ES-I3 (cell line): ENCODE results near the gene BTBD16.

Experiments
- H3K36me3 ChIP-seq: 2 replicates; pipeline ENCODE4 v1.6.1; 2013; ENCODE audit warnings: mild to moderate bottlenecking, low read length, control low read depth, moderate library complexity; ENCODE audit not compliant: insufficient read depth
- H3K4me1 ChIP-seq: 2 replicates; pipeline ENCODE4 v1.6.1; 2013; ENCODE audit warnings: mild to moderate bottlenecking, control low read depth, low read length; ENCODE audit not compliant: insufficient read depth
- H3K9ac ChIP-seq: 2 replicates; pipeline ENCODE4 v1.6.1; 2013; ENCODE audit warnings: low read depth, mild to moderate bottlenecking, low read length, moderate library complexity
- H3K9me3 ChIP-seq: 2 replicates; pipeline ENCODE4 v1.6.1; 2013; ENCODE audit warnings: mild to moderate bottlenecking, low read length, moderate library complexity; ENCODE audit not compliant: control insufficient read depth, insufficient read depth

The BTBD16 gene

GRCh38 chr10:122254831-122255230, 16.3 kb upstream of the BTBD16 start:
- no peak overlapping the region for H3K9ac ChIP-seq
- H3K36me3 ChIP-seq: peaks cover 3% of the 10 kb centered on the region; the same call in 1 of the 2 replicates
- no peaks in the 10 kb centered on the region for H3K9me3 ChIP-seq
- H3K4me1 ChIP-seq: peaks cover 13% of the 10 kb centered on the region; the same call in 1 of the 2 replicates

DNA sequence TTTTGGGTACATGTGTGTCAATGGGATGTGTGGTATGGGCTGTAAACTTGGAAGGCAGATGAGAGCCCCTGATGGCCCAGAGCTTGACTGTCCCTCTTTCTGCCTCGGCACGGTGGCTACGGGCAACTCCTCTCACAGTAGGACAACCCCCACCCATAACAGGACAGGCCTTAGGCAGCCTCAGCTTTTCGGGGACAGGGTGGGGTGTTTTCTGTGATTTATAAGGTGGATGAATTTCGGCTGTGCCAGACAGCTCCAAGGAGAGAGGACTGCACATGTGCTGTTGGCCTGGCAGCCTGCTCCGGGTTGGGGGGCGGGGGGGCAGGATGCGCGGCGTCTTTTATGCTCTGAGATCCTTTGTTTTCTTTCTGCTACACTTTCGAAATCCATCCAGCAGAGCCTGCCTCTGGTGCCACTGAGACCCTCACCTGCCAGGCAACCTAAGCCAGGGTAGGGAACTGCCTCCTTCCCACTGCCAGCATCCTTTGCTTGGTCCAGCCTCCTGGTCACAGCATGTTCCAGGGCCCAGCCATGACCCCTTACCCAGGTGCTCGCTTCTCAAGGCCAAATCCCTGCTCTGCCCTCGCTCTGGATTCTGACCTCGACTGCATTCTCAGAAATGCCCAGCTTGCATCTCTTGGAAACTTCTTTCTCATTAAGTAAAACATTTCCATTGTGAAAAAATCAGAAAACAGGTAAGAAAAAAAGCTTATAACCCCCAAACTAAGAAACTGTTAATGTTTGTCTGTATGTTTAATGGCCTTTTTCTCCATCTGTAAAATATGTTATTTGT, 15.4 kb upstream of the BTBD16 start:
- peaks cover 13% of the 10 kb centered on the region; the same call in 1 of the 2 replicates for H3K4me1 ChIP-seq
- H3K9me3 ChIP-seq: no peaks in the 10 kb centered on the region
- H3K36me3 ChIP-seq: peaks cover 5% of the 10 kb centered on the region; the same call in 1 of the 2 replicates
- H3K9ac ChIP-seq: no peak overlapping the region

GRCh38 chr10:122257041-122257440, 14.1 kb upstream of the BTBD16 start:
- Histone ChIP-seq H3K36me3 (peaks cover 5% of the 10 kb centered on the region; the same call in 1 of the 2 replicates), H3K9me3 (no peaks in the 10 kb centered on the region), H3K9ac (no peak overlapping the region), H3K4me1 (peaks cover 13% of the 10 kb centered on the region; the same call in 1 of the 2 replicates)

DNA sequence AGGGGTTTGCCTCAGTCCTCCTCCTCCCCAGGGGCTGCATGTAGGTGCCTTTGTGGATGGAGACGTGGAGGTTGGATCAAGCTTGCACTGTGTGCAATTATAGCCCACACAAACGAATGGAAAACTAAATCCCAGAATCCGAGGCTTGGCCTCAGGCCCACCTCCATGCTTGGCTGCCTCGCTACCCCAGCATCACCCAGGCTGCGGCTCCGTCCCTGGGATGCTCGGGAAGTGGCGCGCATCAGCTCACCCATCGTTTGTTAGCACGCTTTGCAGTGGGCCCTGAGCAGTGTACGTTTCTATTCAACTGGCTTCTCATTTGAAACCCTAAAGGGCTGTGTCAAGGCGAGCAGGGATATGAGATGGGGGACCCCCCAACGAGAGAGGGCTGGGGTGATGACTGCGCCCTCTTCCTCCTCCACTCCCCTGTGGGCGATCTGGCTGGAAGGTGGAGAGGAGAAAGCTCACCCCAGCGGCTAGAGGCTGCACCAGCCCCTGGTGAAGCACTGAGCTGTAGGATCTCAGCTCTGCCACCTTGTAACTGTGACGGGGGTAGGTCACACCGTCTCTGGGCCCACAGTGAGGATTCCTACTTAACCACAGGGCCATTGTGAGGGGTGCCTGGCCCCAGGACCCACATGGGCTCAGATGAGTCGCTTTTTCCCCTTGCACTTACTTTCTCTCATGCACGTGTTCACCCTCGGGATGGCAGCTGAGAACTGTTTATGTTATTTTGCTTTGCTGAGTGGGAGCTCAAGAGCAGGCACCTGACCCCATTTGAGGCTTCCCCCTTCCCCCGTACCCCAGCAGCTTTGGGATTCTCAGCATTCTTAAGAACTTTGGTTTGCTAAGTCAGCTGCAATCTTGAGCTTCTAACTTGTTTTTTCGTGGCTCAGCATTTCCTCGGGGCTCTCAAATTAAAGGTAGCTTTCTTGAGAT, 12.7 kb upstream of the BTBD16 start:
- Histone ChIP-seq H3K9ac (no peak overlapping the region), H3K9me3 (no peaks in the 10 kb centered on the region), H3K4me1 (peaks cover 13% of the 10 kb centered on the region; the same call in 1 of the 2 replicates), H3K36me3 (peaks cover 5% of the 10 kb centered on the region; the same call in 1 of the 2 replicates)

- Histone ChIP-seq H3K4me1 (peaks cover 13% of the 10 kb centered on the region; the same call in 1 of the 2 replicates), H3K9me3 (no peaks in the 10 kb centered on the region), H3K9ac (no peak overlapping the region), H3K36me3 (peaks cover 5% of the 10 kb centered on the region; the same call in 1 of the 2 replicates)
These were observed 12.0 kb upstream of the BTBD16 start for GRCh38 chr10:122259075-122259466.

DNA sequence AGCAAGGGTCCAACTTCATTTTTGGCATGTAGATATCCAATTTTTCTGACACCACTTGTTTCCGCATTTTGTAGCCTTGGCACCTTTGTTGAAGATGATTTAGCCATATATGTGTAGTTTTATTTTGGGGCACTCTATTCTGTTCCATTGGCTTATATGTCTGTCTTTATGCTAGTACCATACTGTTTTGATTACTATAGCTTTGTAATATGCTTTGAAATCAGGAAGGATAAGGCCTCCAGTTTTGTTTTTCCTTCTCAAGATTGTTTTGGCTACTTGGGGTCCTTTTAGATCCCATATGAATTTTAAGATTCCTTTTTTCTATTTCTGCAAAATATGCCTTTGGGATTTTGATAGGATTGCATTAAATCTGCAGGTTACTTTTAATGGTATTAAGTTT, 9.5 kb upstream of the BTBD16 start:
- Histone ChIP-seq H3K9me3 (no peaks in the 10 kb centered on the region), H3K9ac (no peak overlapping the region), H3K36me3 (peaks cover 2% of the 10 kb centered on the region; the same call in 1 of the 2 replicates), H3K4me1 (peaks cover 13% of the 10 kb centered on the region; the same call in 1 of the 2 replicates)

- no peaks in the 10 kb centered on the region for H3K9me3 ChIP-seq
- H3K36me3 ChIP-seq: peaks cover 2% of the 10 kb centered on the region; the same call in 1 of the 2 replicates
- peaks cover 3% of the 10 kb centered on the region; the same call in 1 of the 2 replicates for H3K4me1 ChIP-seq
- H3K9ac ChIP-seq: no peak overlapping the region
These were observed 7.1 kb upstream of the BTBD16 start for GRCh38 chr10:122263971-122264370.

DNA sequence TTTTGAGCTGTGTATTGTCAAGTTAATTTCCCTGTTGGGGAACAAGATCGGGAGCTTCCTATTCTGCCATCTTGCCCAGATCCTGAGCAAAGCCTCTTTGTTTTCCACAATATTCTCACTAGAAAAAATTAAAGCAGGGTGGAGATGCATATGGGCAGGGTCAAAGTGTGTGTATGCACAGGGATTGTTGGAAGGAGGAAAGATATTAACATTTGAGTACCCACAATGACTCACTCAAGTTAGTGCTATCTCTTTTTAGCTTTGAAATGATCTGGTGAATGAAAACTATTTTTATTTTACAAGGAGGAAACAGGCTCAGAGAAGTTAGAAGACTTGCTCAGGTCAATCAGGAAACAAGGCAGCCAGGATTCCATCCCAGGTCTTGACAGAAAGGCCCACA, 6.7 kb upstream of the BTBD16 start:
- no peaks in the 10 kb centered on the region for H3K9me3 ChIP-seq
- peaks cover 2% of the 10 kb centered on the region; the same call in 1 of the 2 replicates for H3K36me3 ChIP-seq
- no peaks in the 10 kb centered on the region for H3K4me1 ChIP-seq
- H3K9ac ChIP-seq: no peak overlapping the region

GRCh38 chr10:122264931-122265330, 6.2 kb upstream of the BTBD16 start:
- H3K9me3 ChIP-seq: no peaks in the 10 kb centered on the region
- H3K4me1 ChIP-seq: no peaks in the 10 kb centered on the region
- H3K36me3 ChIP-seq: peaks cover 2% of the 10 kb centered on the region; the same call in 1 of the 2 replicates
- no peak overlapping the region for H3K9ac ChIP-seq

GRCh38 chr10:122265896-122266295, 5.2 kb upstream of the BTBD16 start:
- Histone ChIP-seq H3K9me3 (no peaks in the 10 kb centered on the region), H3K9ac (no peak overlapping the region), H3K4me1 (no peaks in the 10 kb centered on the region), H3K36me3 (no peaks in the 10 kb centered on the region)

DNA sequence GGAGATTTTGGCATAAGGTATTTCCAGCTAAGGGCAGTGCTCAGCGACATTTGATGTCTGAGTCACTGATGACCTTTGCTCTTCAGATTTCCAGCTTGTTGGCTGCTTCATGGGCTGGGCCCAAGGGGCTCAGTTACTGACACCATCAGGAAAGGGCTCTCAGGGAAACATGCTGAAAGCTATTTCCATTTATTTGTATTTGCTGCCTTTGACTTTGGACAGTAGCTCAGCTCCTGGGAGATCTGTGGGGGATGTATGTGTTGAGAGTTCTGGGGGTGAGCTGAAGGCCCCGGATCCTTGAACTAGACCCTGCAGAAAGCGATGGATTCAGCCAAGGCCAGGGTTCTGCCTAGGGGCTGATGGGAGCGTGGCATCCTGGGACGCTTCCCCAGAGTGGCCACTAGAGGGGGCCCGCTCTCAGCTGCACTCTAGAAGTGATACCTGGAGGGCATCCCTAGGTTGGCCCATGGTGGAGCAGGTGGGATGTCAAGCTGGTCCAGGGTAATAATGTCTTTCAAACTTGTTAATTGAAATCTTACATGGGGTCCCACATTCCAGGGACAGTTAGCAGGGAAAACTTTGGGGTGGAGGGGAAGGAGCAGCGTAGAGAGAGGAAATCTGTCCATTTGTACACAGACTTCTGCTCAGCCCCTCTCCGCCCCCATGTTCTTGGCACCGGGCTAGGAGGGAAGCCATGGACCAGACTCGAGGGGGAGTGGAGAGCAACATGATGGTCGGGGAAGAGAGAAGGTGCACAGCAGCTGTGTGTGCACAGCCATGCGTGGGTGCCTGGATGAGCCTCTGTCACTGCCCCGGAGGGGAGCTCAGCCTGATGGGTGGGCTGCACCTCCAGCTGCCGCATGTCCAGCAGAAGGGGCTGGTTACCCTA, 3.0 kb upstream of the BTBD16 start:
- H3K9me3 ChIP-seq: no peaks in the 10 kb centered on the region
- H3K4me1 ChIP-seq: no peaks in the 10 kb centered on the region
- no peaks in the 10 kb centered on the region for H3K36me3 ChIP-seq
- H3K9ac ChIP-seq: no peak overlapping the region

- Histone ChIP-seq H3K36me3 (no peaks in the 10 kb centered on the region), H3K9ac (no peak overlapping the region), H3K9me3 (no peaks in the 10 kb centered on the region), H3K4me1 (no peaks in the 10 kb centered on the region)
These were observed 1.9 kb upstream of the BTBD16 start for GRCh38 chr10:122269059-122269687.

GRCh38 chr10:122273966-122274545, 3.0 kb downstream of the BTBD16 start:
- H3K9ac ChIP-seq: no peak overlapping the region

More at GRCh38 chr10:122273966-122274545, 3.0 kb downstream of the BTBD16 start:
- Histone ChIP-seq H3K4me1 (no peaks in the 10 kb centered on the region), H3K36me3 (no peaks in the 10 kb centered on the region), H3K9me3 (no peaks in the 10 kb centered on the region; the same call in 1 of the 2 replicates)
